ENCODE results near the gene CSTF3. TPM values are rescaled to one million over a fixed set of nuclear protein-coding genes. Genes with fewer than 3 reads are reported as not detected.
"Not testable (repeated sequence)": the region's sequence is repeated elsewhere in the genome, so short reads cannot be mapped to it uniquely, and the experiment has no call there.

The CSTF3 gene
- total RNA-seq, 4 donors from 2014 or later = 8.0 to 21.0 (median 12.5) TPM

GRCh38 chr11:33179348-33179803 lies 18.1 kb upstream of the CSTF3 start:
- TF ChIP-seq POLR2A (IDR thresholded peaks at IDR 0.05) (no peak), EP300 (IDR thresholded peaks at IDR 0.05) (no peak), CTCF (IDR thresholded peaks at IDR 0.05) (no peak)
- WGBS, 2 donors = 71 to 84% methylated on average over 3 of the region's 3 CpGs

GRCh38 chr11:33178443-33179180 lies 17.3 kb upstream of the CSTF3 start:
- H3K27me3 ChIP-seq = no peaks in the 10 kb centered on the region
- H3K9me3 ChIP-seq = no peaks in the 10 kb centered on the region
- H3K4me3 ChIP-seq = no peak overlapping the region
- no peaks in the 10 kb centered on the region for H3K36me3 ChIP-seq
- H3K27ac ChIP-seq = no peak overlapping the region
- no peak for DNase-seq (ENCODE audit: low spot score in 2 of 2)
- no peaks in the 10 kb centered on the region for H3K4me1 ChIP-seq
- TF ChIP-seq EP300 (IDR thresholded peaks at IDR 0.05) (no peak), POLR2A (IDR thresholded peaks at IDR 0.05) (no peak)
- WGBS, 2 donors = 54 to 60% methylated on average over 5 of the region's 5 CpGs

More at GRCh38 chr11:33179348-33179803, 18.1 kb upstream of the CSTF3 start:
- Histone ChIP-seq H3K4me1 (no peaks in the 10 kb centered on the region), H3K27me3 (no peaks in the 10 kb centered on the region), H3K36me3 (no peaks in the 10 kb centered on the region), H3K27ac (peak overlapping the region in 1 of 4 donors; percentile 17), H3K9me3 (no peaks in the 10 kb centered on the region), H3K4me3 (no peak overlapping the region)
- no peak for DNase-seq (ENCODE audit: low spot score in 2 of 2)

- 71 to 85% methylated on average over 8 of the region's 8 CpGs for WGBS, 2 donors
- TF ChIP-seq EP300 (IDR thresholded peaks at IDR 0.05) (no peak), POLR2A (IDR thresholded peaks at IDR 0.05) (no peak), CTCF (IDR thresholded peaks at IDR 0.05) (no peak)
- no peak overlapping the region for H3K27ac ChIP-seq
- no peaks in the 10 kb centered on the region for H3K27me3 ChIP-seq
- DNase-seq (ENCODE audit: low spot score in 2 of 2) = no peak
- H3K36me3 ChIP-seq = no peaks in the 10 kb centered on the region
- H3K9me3 ChIP-seq = no peaks in the 10 kb centered on the region
- H3K4me1 ChIP-seq = peaks cover 0 to 4% (median 0%) of the 10 kb centered on the region in 4 donors
- H3K4me3 ChIP-seq = no peak overlapping the region
Measured at GRCh38 chr11:33177676-33178336, 16.5 kb upstream of the CSTF3 start.

GRCh38 chr11:33176760-33177159 lies 15.5 kb upstream of the CSTF3 start:
- 96 to 97% methylated on average over 5 of the region's 5 CpGs for WGBS, 2 donors
- H3K27ac ChIP-seq; H3K4me3 ChIP-seq; DNase-seq (ENCODE audit: low spot score in 2 of 2); H3K27me3 ChIP-seq; H3K4me1 ChIP-seq; H3K9me3 ChIP-seq; H3K36me3 ChIP-seq: not testable (repeated sequence)

- TF ChIP-seq EP300 (IDR thresholded peaks at IDR 0.05) = peak in 1 of 2 donors; percentile 8
- no peak for TF ChIP-seq POLR2A (IDR thresholded peaks at IDR 0.05)
- TF ChIP-seq CTCF (IDR thresholded peaks at IDR 0.05) = no peak
- Histone ChIP-seq H3K36me3 (no peaks in the 10 kb centered on the region), H3K9me3 (no peaks in the 10 kb centered on the region), H3K27me3 (no peaks in the 10 kb centered on the region), H3K27ac (no peak overlapping the region), H3K4me1 (peaks cover 0 to 16% (median 0%) of the 10 kb centered on the region in 4 donors), H3K4me3 (no peak overlapping the region)
- 65 to 78% methylated on average over 2 of the region's 2 CpGs for WGBS, 2 donors
- no peak for DNase-seq (ENCODE audit: low spot score in 2 of 2)
Measured at GRCh38 chr11:33172996-33173395, 11.7 kb upstream of the CSTF3 start.

- WGBS, 2 donors = 98% methylated on average over 5 of the region's 5 CpGs
- no peaks in the 10 kb centered on the region for H3K27me3 ChIP-seq
- peaks cover 0 to 23% (median 0%) of the 10 kb centered on the region in 4 donors for H3K4me1 ChIP-seq
- DNase-seq (ENCODE audit: low spot score in 2 of 2) = no peak
- H3K4me3 ChIP-seq = no peak overlapping the region
- TF ChIP-seq POLR2A (IDR thresholded peaks at IDR 0.05) (no peak), CTCF (IDR thresholded peaks at IDR 0.05) (no peak), EP300 (IDR thresholded peaks at IDR 0.05) (no peak)
- H3K27ac ChIP-seq = no peak overlapping the region
- H3K36me3 ChIP-seq = no peaks in the 10 kb centered on the region
- no peaks in the 10 kb centered on the region for H3K9me3 ChIP-seq
Measured at GRCh38 chr11:33172345-33172744, 11.1 kb upstream of the CSTF3 start.

Measured in tibial nerve (tissue), 4 donors.